H9 (cell line): ENCODE measurements around the gene TPX2. TPM values are rescaled to one million over a fixed set of nuclear protein-coding genes. Genes with fewer than 3 reads are reported as not detected.

ENCODE experiments used
- DNase-seq: peaks from one replicate; pipeline ENCODE4 v3.0.0-alpha.2; 2017
- H2AFZ ChIP-seq: one replicate; pipeline ENCODE4 v1.6.1; 2013; ENCODE audit warnings: mild to moderate bottlenecking, low read length, control low read depth, moderate library complexity
- H2AK5ac ChIP-seq: 2 replicates; pipeline ENCODE4 v1.6.1; 2013; ENCODE audit warnings: low read length, control low read depth, mixed read lengths; ENCODE audit not compliant: insufficient read length
- H2BK120ac ChIP-seq: one replicate; pipeline ENCODE4 v1.6.1; 2013; ENCODE audit warnings: low read depth, mild to moderate bottlenecking, low read length, control low read depth, inconsistent platforms; ENCODE audit not compliant: poor library complexity, severe bottlenecking
- H2BK12ac ChIP-seq: 2 replicates; pipeline ENCODE4 v1.6.1; 2013; ENCODE audit warnings: low read length, control low read depth, mixed read lengths, low read depth; ENCODE audit not compliant: insufficient read length
- H2BK15ac ChIP-seq: 2 replicates; pipeline ENCODE4 v1.6.1; 2013; ENCODE audit warnings: low read depth, low read length, control low read depth
- H2BK20ac ChIP-seq: one replicate; pipeline ENCODE4 v1.6.1; 2013; ENCODE audit warnings: low read depth, mild to moderate bottlenecking, low read length, control low read depth, inconsistent platforms; ENCODE audit not compliant: poor library complexity, severe bottlenecking
- H2BK5ac ChIP-seq: 2 replicates; pipeline ENCODE4 v1.6.1; 2013; ENCODE audit warnings: low read length, control low read depth, mixed read lengths; ENCODE audit not compliant: insufficient read length
- H3K14ac ChIP-seq: 2 replicates; pipeline ENCODE4 v1.6.1; 2013; ENCODE audit warnings: low read length, control low read depth; ENCODE audit not compliant: insufficient read depth
- H3K18ac ChIP-seq: 2 replicates; pipeline ENCODE4 v1.6.1; 2013; ENCODE audit warnings: low read depth, mild to moderate bottlenecking, mixed read lengths, low read length, control low read depth; ENCODE audit not compliant: insufficient read length
- H3K23ac ChIP-seq: 2 replicates; pipeline ENCODE4 v1.6.1; 2013; ENCODE audit warnings: low read length, control low read depth, mixed read lengths, low read depth; ENCODE audit not compliant: insufficient read length
- H3K23me2 ChIP-seq: 2 replicates; pipeline ENCODE4 v1.6.1; 2013; ENCODE audit warnings: low read depth, mild to moderate bottlenecking, mixed read lengths, low read length, control low read depth; ENCODE audit not compliant: insufficient read length, poor library complexity, severe bottlenecking
- H3K27ac ChIP-seq: 2 replicates; pipeline ENCODE4 v1.5.1; 2013; ENCODE audit warnings: low read length, control low read depth, mixed read lengths, low read depth; ENCODE audit not compliant: insufficient read length
- H3K27me3 ChIP-seq: 2 replicates; pipeline ENCODE4 v1.6.1; 2013; ENCODE audit warnings: low read length, control low read depth, inconsistent platforms; ENCODE audit not compliant: insufficient read depth
- H3K4ac ChIP-seq: 2 replicates; pipeline ENCODE4 v1.6.1; 2013; ENCODE audit warnings: low read depth, mild to moderate bottlenecking, control low read depth, inconsistent platforms, low read length, moderate library complexity
- H3K4me1 ChIP-seq: 2 replicates; pipeline ENCODE4 v1.6.1; 2013; ENCODE audit warnings: low read length, control low read depth, inconsistent platforms; ENCODE audit not compliant: insufficient read depth
- H3K4me2 ChIP-seq: 2 replicates; pipeline ENCODE4 v1.6.1; 2013; ENCODE audit warnings: low read length, control low read depth, mixed read lengths; ENCODE audit not compliant: insufficient read length, insufficient read depth
- H3K56ac ChIP-seq: 2 replicates; pipeline ENCODE4 v1.6.1; 2013; ENCODE audit warnings: low read depth, mild to moderate bottlenecking, mixed read lengths, low read length, control low read depth; ENCODE audit not compliant: insufficient read length
- H3K79me1 ChIP-seq: 2 replicates; pipeline ENCODE4 v1.6.1; 2013; ENCODE audit warnings: low read depth, mild to moderate bottlenecking, moderate library complexity, low read length, control low read depth, inconsistent platforms; ENCODE audit not compliant: insufficient read depth, poor library complexity, severe bottlenecking
- H3K79me2 ChIP-seq: 2 replicates; pipeline ENCODE4 v1.6.1; 2013; ENCODE audit warnings: low read length, control low read depth, inconsistent platforms; ENCODE audit not compliant: insufficient read depth
- H3K9ac ChIP-seq: 2 replicates; pipeline ENCODE4 v1.6.1; 2013; ENCODE audit warnings: low read length, control low read depth, mixed read lengths; ENCODE audit not compliant: insufficient read length; ENCODE audit errors: extremely low read depth
- H3K9me3 ChIP-seq: one replicate; pipeline ENCODE4 v1.6.1; 2013; ENCODE audit warnings: low read depth, low read length, inconsistent platforms; ENCODE audit not compliant: control insufficient read depth
- H3T11ph ChIP-seq: one replicate; pipeline ENCODE4 v1.6.1; 2013; ENCODE audit warnings: mild to moderate bottlenecking, low read length, control low read depth, inconsistent platforms
- H4K20me1 ChIP-seq: one replicate; pipeline ENCODE4 v1.6.1; 2013; ENCODE audit not compliant: control insufficient read depth, insufficient read length, insufficient read depth
- H4K5ac ChIP-seq: 2 replicates; pipeline ENCODE4 v1.6.1; 2013; ENCODE audit warnings: low read depth, mild to moderate bottlenecking, mixed read lengths, low read length, control low read depth; ENCODE audit not compliant: insufficient read length
- H4K8ac ChIP-seq: replicated peaks from 2 replicates; pipeline ENCODE4 v1.6.1; 2013; ENCODE audit warnings: low read length, control low read depth, mixed read lengths, low read depth; ENCODE audit not compliant: insufficient read length
- H4K91ac ChIP-seq: 2 replicates; pipeline ENCODE4 v1.6.1; 2013; ENCODE audit warnings: low read depth, mild to moderate bottlenecking, moderate library complexity, mixed read lengths, low read length, control low read depth; ENCODE audit not compliant: insufficient read length
- H3K27ac Mint-ChIP-seq, 3 experiments: 2 replicates in 2 of 3; 3 replicates in 1 of 3; pipeline ENCODE4 v1.8.0; 2020 to 2021; ENCODE audit warnings: mixed read lengths in 3 of 3, mild to moderate bottlenecking in 1 of 3, moderate library complexity in 1 of 3
- H3K27me3 Mint-ChIP-seq: 2 replicates; pipeline ENCODE4 v1.8.0; 2021; ENCODE audit warnings: low read depth, mild to moderate bottlenecking, moderate library complexity, mixed read lengths
- H3K36me3 Mint-ChIP-seq, 3 experiments: 2 replicates in 2 of 3; 3 replicates in 1 of 3; pipeline ENCODE4 v1.8.0; 2020 to 2021; ENCODE audit warnings: low read depth in 3 of 3, mixed read lengths in 3 of 3; ENCODE audit not compliant: insufficient read depth in 1 of 3
- H3K4me1 Mint-ChIP-seq, 2 experiments: 2 replicates each; pipeline ENCODE4 v1.8.0; 2020; ENCODE audit warnings: mixed read lengths in 2 of 2
- H3K4me3 Mint-ChIP-seq, 2 experiments: 2 replicates in 1 of 2; 3 replicates in 1 of 2; pipeline ENCODE4 v1.8.0; 2020 to 2021; ENCODE audit warnings: mild to moderate bottlenecking in 2 of 2, mixed read lengths in 2 of 2, moderate library complexity in 1 of 2
- H3K9me3 Mint-ChIP-seq, 2 experiments: 2 replicates in 1 of 2; 3 replicates in 1 of 2; pipeline ENCODE4 v1.8.0; 2020; ENCODE audit warnings: mild to moderate bottlenecking in 2 of 2, mixed read lengths in 2 of 2, moderate library complexity in 1 of 2
- WGBS: extraction: QIAGEN DNeasy Blood & Tissue Kit; methylation state at CpG from one replicate; pipeline ENCODE4 v1.1.7; 2013; ENCODE audit warnings: missing lambda C conversion rate, low lambda C conversion rate, mixed read lengths; ENCODE audit not compliant: insufficient read length; ENCODE audit errors: extremely low coverage; 5-methylcytosine and 5-hydroxymethylcytosine counted together
- total RNA-seq: library from RNA; stranded (reverse); gene quantifications from 2 replicates; pipeline ENCODE4 v1.2.1, GENCODE V29; 2021
- TF ChIP-seq, protein P1 (sequence below): fragments of 200-600 bp; sonication (generic); conservative IDR thresholded peaks from 3 replicates; pipeline ENCODE4 v1.8.0; 2021; ENCODE audit warnings: antibody characterized with exemption, mild to moderate bottlenecking

Gene TPX2
- total RNA-seq, 1 experiment from 2014 or later, result 161 TPM

DNA sequence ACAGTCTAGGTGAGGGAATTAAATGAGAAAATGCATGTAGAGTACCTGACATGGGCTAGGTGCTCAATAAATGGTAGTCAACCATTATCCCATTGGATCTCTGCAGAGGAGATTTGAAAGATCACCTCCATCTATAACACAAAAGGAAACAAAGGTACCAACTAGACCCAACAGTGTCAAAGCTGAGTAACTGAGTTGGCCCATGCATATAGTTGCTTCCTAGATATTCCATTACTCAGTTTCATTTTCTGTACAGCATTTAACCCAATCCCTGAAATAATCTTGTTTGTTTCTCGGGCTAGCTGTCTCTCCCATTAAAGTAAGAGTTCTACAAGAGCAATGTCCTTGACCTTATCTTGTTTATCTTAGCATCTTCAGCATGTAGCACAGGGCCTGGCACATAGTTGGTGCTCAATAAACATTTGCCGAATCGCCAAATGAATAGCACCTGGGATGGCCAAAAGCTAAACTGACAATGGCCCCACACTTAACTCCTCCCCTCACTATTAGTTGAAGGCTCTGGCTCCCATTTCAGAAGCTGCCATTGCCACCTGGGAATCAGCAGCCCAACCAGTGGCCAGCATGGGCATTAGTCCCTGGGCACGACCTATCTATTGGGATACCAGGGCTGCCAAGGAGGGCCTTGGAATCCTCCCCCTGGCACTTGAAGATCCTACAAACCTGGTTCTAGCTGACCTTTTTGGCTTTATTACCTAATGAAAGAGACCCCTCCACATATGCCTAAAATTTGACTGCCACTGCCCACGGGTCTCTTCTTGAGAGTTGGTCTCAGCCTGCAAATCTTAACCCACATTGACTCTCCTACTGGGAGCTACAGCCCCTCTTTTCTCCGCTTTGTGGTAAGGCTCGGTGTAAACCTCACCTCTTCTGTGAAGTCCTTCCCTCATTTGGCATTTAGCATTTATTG, 39.0 kb upstream of the TPX2 start:
- Histone ChIP-seq H3T11ph (no peak overlapping the region), H4K8ac (no peak overlapping the region), H3K4ac (no peak overlapping the region), H2BK120ac (no peak overlapping the region), H3K23me2 (no peaks in the 10 kb centered on the region), H4K91ac (no peak overlapping the region), H2BK12ac (no peak overlapping the region), H2BK15ac (no peak overlapping the region), H2BK5ac (no peak overlapping the region), H3K9me3 (no peaks in the 10 kb centered on the region), H3K79me1 (peaks cover 2% of the 10 kb centered on the region), H3K23ac (no peak overlapping the region), H4K20me1 (no peaks in the 10 kb centered on the region), H3K18ac (no peak overlapping the region), H3K27me3 (no peaks in the 10 kb centered on the region), H2BK20ac (no peak overlapping the region), H4K5ac (no peak overlapping the region), H2AK5ac (no peak overlapping the region), H3K4me1 (0 out of 2 replicates have a peak, but pooled peaks cover 1% of the 10 kb centered on the region), H3K56ac (no peak overlapping the region), H2AFZ (no peak overlapping the region), H3K79me2 (no peaks in the 10 kb centered on the region), H3K14ac (no peak overlapping the region), H3K27ac (no peak overlapping the region), H3K4me2 (no peak overlapping the region), H3K9ac (no peak overlapping the region)
- TF ChIP-seq, protein P1, sequence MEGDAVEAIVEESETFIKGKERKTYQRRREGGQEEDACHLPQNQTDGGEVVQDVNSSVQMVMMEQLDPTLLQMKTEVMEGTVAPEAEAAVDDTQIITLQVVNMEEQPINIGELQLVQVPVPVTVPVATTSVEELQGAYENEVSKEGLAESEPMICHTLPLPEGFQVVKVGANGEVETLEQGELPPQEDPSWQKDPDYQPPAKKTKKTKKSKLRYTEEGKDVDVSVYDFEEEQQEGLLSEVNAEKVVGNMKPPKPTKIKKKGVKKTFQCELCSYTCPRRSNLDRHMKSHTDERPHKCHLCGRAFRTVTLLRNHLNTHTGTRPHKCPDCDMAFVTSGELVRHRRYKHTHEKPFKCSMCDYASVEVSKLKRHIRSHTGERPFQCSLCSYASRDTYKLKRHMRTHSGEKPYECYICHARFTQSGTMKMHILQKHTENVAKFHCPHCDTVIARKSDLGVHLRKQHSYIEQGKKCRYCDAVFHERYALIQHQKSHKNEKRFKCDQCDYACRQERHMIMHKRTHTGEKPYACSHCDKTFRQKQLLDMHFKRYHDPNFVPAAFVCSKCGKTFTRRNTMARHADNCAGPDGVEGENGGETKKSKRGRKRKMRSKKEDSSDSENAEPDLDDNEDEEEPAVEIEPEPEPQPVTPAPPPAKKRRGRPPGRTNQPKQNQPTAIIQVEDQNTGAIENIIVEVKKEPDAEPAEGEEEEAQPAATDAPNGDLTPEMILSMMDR, result no peak
- peaks cover 4 to 47% (median 22%) of the 10 kb centered on the region in 3 experiments; a peak in 6 of 7 replicates for H3K36me3 Mint-ChIP-seq
- no CpG with 5 or more reads among the region's 7 CpGs for WGBS
- no peak overlapping the region for H3K27ac Mint-ChIP-seq
- H3K9me3 Mint-ChIP-seq, result no peaks in the 10 kb centered on the region
- H3K4me3 Mint-ChIP-seq, result no peak overlapping the region
- DNase-seq, result no peak
- no peaks in the 10 kb centered on the region for H3K27me3 Mint-ChIP-seq
- peaks cover 36 to 43% of the 10 kb centered on the region in 2 experiments for H3K4me1 Mint-ChIP-seq
